K562 (cell line): ENCODE results near the gene ALDH7A1. TPM values are rescaled to one million over a fixed set of nuclear protein-coding genes. Genes with fewer than 3 reads are reported as not detected.
A peak's percentile ranks its signal among the peaks of the same experiment; 100 is the strongest.

Experiments
- ATAC-seq: fragments of 200-7000 bp; cut with Tn5 transposase; 3 replicates; pipeline ENCODE4 v1.9.1; 2020; ENCODE audit warnings: moderate library complexity
- BruUV-seq: library from RNA; stranded (reverse); fragments of 400-500 nt; replicated peaks from 2 replicates; lab custom pipeline; 2021; lab: Mats Ljungman, UMichigan
- CTCF ChIA-PET: fragments of 300-600 bp; formaldehyde crosslinking; extraction: SDS; loops from one replicate; lab custom pipeline; 2021; ENCODE audit warnings: low intra/inter-chr PET ratio; lab: Yijun Ruan, JAX
- POLR2A ChIA-PET: fragments of 300-600, 350-650 bp; sonication (Branson Sonifier 250); formaldehyde crosslinking; extraction: SDS; loops from one replicate; lab custom pipeline; 2021; ENCODE audit warnings: antibody characterized with exemption, inconsistent platforms; lab: Yijun Ruan, JAX
- DNase-seq, 4 experiments: peaks; one replicate each; pipeline versions ENCODE4 v3.0.0 to v3.0.0-alpha.2; 2011 to 2018; ENCODE audit warnings: low spot score in 3 of 4, mixed read lengths in 3 of 4; ENCODE audit errors: extremely low read depth in 1 of 4
- FAIRE-seq: peaks from 2 replicates; lab custom pipeline; 2011; peaks lifted over from hg19 to GRCh38; lab: Jason Lieb, UNC
- H2AFZ ChIP-seq: 2 replicates; pipeline ENCODE4 v1.6.0; 2011; ENCODE audit warnings: low read depth, low read length, control low read depth, inconsistent platforms
- H3K27ac ChIP-seq: fragments of 200-600 bp; 3 replicates; pipeline ENCODE4 v1.8.0; 2011; ENCODE audit warnings: low read depth, mild to moderate bottlenecking, control low read depth, inconsistent platforms, low read length, moderate library complexity, mixed read lengths; ENCODE audit errors: extremely low read depth
- H3K27me3 ChIP-seq, 2 experiments: fragments of 300-600 bp in 1 of 2; 2 replicates in 1 of 2; 3 replicates in 1 of 2; pipeline versions ENCODE4 v1.6.0 to v1.8.0; 2011; ENCODE audit warnings: inconsistent platforms in 2 of 2, low read length in 2 of 2, mild to moderate bottlenecking in 1 of 2, mixed read lengths in 1 of 2, moderate library complexity in 1 of 2; ENCODE audit not compliant: control insufficient read depth in 2 of 2, insufficient read depth in 2 of 2
- H3K36me3 ChIP-seq: fragments of 300-600 bp; 3 replicates; pipeline ENCODE4 v1.8.0; 2011; ENCODE audit warnings: mild to moderate bottlenecking, low read length, inconsistent platforms; ENCODE audit not compliant: control insufficient read depth, insufficient read depth
- H3K4me1 ChIP-seq, 2 experiments: fragments of 200-600 bp in 1 of 2; replicated peaks in 1 of 2; 2 replicates in 1 of 2; 3 replicates in 1 of 2; pipeline versions ENCODE4 v1.5.1 to v1.8.0; 2011; ENCODE audit warnings: inconsistent platforms in 2 of 2, low read length in 2 of 2, mild to moderate bottlenecking in 1 of 2, mixed read lengths in 1 of 2, moderate library complexity in 1 of 2; ENCODE audit not compliant: control insufficient read depth in 2 of 2, insufficient read depth in 2 of 2
- H3K4me2 ChIP-seq: 2 replicates; pipeline ENCODE4 v1.6.1; 2011; ENCODE audit warnings: low read length, control low read depth, inconsistent platforms, mixed read lengths; ENCODE audit not compliant: insufficient read depth
- H3K4me3 ChIP-seq: fragments of 200-600 bp; sonication (generic), shearing (Covaris generic); 2 replicates; pipeline ENCODE4 v1.5.1; 2016; ENCODE audit warnings: control low read depth, inconsistent platforms
- H3K79me2 ChIP-seq: fragments of 200-600 bp; 3 replicates; pipeline ENCODE4 v1.8.0; 2011; ENCODE audit warnings: low read length, inconsistent platforms; ENCODE audit not compliant: control insufficient read depth, insufficient read depth
- H3K9ac ChIP-seq, 2 experiments: 2 replicates each; pipeline versions ENCODE4 v1.6.0 to v1.6.1; 2011; ENCODE audit warnings: low read depth in 2 of 2, low read length in 2 of 2, control low read depth in 1 of 2, inconsistent platforms in 1 of 2, mild to moderate bottlenecking in 1 of 2, mixed read lengths in 1 of 2; ENCODE audit not compliant: insufficient read depth in 1 of 2
- H3K9me1 ChIP-seq: one replicate; pipeline ENCODE4 v1.6.0; 2011; ENCODE audit warnings: inconsistent platforms, mild to moderate bottlenecking, low read length, moderate library complexity; ENCODE audit not compliant: control insufficient read depth, insufficient read depth
- H3K9me3 ChIP-seq: replicated peaks from 2 replicates; pipeline ENCODE4 v1.5.1; 2011; ENCODE audit warnings: low read depth, low read length, inconsistent platforms; ENCODE audit not compliant: control insufficient read depth, insufficient read depth
- H4K20me1 ChIP-seq: replicated peaks from 2 replicates; pipeline ENCODE4 v1.6.1; 2011; ENCODE audit warnings: low read length, inconsistent platforms, mixed read lengths; ENCODE audit not compliant: control insufficient read depth, insufficient read depth
- ARID2 ChIP-seq: fragments of 450-650 bp; IDR thresholded peaks from 2 replicates; pipeline ENCODE4 v1.6.1; 2017; ENCODE audit warnings: antibody characterized with exemption, mild to moderate bottlenecking
- BRD9 ChIP-seq: fragments of 450-650 bp; IDR thresholded peaks from 2 replicates; pipeline ENCODE4 v1.6.1; 2018; ENCODE audit warnings: low read depth; ENCODE audit not compliant: partially characterized antibody
- CBX5 ChIP-seq: IDR thresholded peaks from 2 replicates; pipeline ENCODE4 v1.6.1; 2014; ENCODE audit warnings: low read depth, borderline replicate concordance
- HNRNPH1 ChIP-seq: fragments of 200-400 bp; formaldehyde crosslinking; optimal IDR thresholded peaks from 2 replicates; pipeline ENCODE3; 2017; ENCODE audit warnings: low read depth, mild to moderate bottlenecking, low read length, moderate library complexity
- MAZ ChIP-seq, 2 experiments: fragments of 450-650 bp in 1 of 2; sonication (generic) in 1 of 2; formaldehyde crosslinking; IDR thresholded peaks in 1 of 2; conservative IDR thresholded peaks in 1 of 2; 2 replicates each; pipeline versions ENCODE4 v1.4.0 to v1.5.0; 2020; ENCODE audit warnings: mild to moderate bottlenecking in 1 of 2, missing genetic modification reagents in 1 of 2
- PHF20 ChIP-seq: fragments of 450-650 bp; IDR thresholded peaks from 2 replicates; pipeline ENCODE4 v1.6.1; 2018; ENCODE audit not compliant: partially characterized antibody
- SAP30 ChIP-seq: fragments of 200-600 bp; sonication (generic); IDR thresholded peaks from 2 replicates; pipeline ENCODE4 v1.6.1; 2012; ENCODE audit warnings: borderline replicate concordance, low read depth, mild to moderate bottlenecking, moderate library complexity, low read length, control low read depth, inconsistent platforms; ENCODE audit not compliant: insufficient read depth, poor library complexity, severe bottlenecking
- TCFL5 ChIP-seq: fragments of 250-450 bp; sonication (Bioruptor Pico); conservative IDR thresholded peaks from 2 replicates; pipeline ENCODE4 v1.6.1; 2021; ENCODE audit warnings: mild to moderate bottlenecking, moderate library complexity, matching md5 sums
- WHSC1 ChIP-seq: IDR thresholded peaks from one replicate; pipeline ENCODE4 v1.6.1; 2012; ENCODE audit warnings: low read length, control low read depth, inconsistent platforms
- WGBS: fragments of 100-300 bp; shearing (Covaris generic); methylation state at CpG from one replicate; pipeline ENCODE4 v1.1.6; 2016; ENCODE audit warnings: low coverage, mixed read lengths; ENCODE audit not compliant: insufficient coverage; ENCODE audit errors: missing lambda C conversion rate; 5-methylcytosine and 5-hydroxymethylcytosine counted together
- in situ Hi-C: fragments of 300-500 bp; cut with MboI; formaldehyde crosslinking; loops from 4 replicates; pipeline ENCODE4 v1.15.0; 2018; ENCODE audit warnings: inconsistent platforms, mixed read lengths
- intact Hi-C: fragments of 100-400 bp; cut with micrococcal nuclease; formaldehyde crosslinking; loops from 2 replicates; pipeline ENCODE4 v1.14.2; 2022
- polyA plus RNA-seq, 8 experiments: library from polyadenylated mRNA; depleted of rRNA in 4 of 8; stranded (reverse) in 5 of 8; unstranded in 3 of 8; fragments of >200 nt; fragmentation: Nextera tagmentation in 2 of 8; fragmentation: Illumina TruSeq in 1 of 8; extraction: Ambion mirVana in 2 of 8; extraction: Trizol in 1 of 8; gene quantifications; 2 replicates each; pipeline versions ENCODE4 v1.2.1 to v1.2.3, GENCODE V29; 2011 to 2014; ENCODE audit warnings: inconsistent platforms in 1 of 8, missing spikeins in 1 of 8
- total RNA-seq, 7 experiments: library from RNA; depleted of rRNA in 6 of 7; stranded (reverse); fragments of >200 nt in 6 of 7; fragmentation: Illumina TruSeq in 2 of 7; extraction: Trizol in 2 of 7; gene quantifications; 2 replicates each; pipeline versions ENCODE4 v1.2.1 to v1.2.3, GENCODE V29; 2011 to 2021; ENCODE audit warnings: low replicate concordance in 1 of 7
- TF ChIP-seq, protein P1 (sequence below): fragments of 250-450 bp; sonication (Bioruptor Pico); IDR thresholded peaks from 2 replicates; pipeline ENCODE4 v1.8.0; 2022; ENCODE audit warnings: moderate library complexity, mild to moderate bottlenecking, inconsistent platforms
- TF ChIP-seq, protein P2 (sequence below): sonication (generic); formaldehyde crosslinking; IDR thresholded peaks from 2 replicates; pipeline ENCODE4 v1.8.0; 2022; ENCODE audit warnings: mild to moderate bottlenecking, missing genetic modification reagents, borderline replicate concordance
- TF ChIP-seq, protein P3 (sequence below): fragments of 450-650 bp; conservative IDR thresholded peaks from 2 replicates; pipeline ENCODE4 v1.6.1; 2016; ENCODE audit warnings: missing genetic modification characterization, low read depth, mild to moderate bottlenecking, missing compliant biosample characterization, moderate library complexity

ALDH7A1 gene
- total and polyA plus RNA-seq, 9 of the 15 experiments (the other 6 are each of a cell fraction or from before 2014, with no cell fraction given), result 0.04 to 0.49 TPM; not detected in 7

DNA sequence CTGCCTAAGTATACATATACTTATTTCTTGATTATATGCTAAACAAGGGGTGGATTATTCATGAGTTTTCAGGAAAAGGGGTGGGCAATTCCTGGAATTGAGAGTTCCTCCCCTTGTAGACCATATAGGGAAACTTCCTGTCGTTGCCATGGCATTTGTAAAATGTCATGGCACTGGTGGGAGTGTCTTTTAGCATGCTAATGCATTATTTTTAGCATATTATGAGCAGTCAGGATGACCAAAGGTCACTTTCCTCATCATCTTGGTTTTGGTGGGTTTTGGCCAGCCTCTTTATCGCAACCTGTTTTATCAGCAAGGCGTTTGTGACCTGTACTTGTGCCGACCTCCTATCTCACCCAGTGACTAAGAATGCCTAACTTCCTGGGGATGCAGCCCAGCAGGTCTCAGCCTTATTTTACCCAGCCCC is 80.9 kb downstream of the ALDH7A1 start (continued):
- TF ChIP-seq ARID2, result no peak
- TF ChIP-seq, protein P1, sequence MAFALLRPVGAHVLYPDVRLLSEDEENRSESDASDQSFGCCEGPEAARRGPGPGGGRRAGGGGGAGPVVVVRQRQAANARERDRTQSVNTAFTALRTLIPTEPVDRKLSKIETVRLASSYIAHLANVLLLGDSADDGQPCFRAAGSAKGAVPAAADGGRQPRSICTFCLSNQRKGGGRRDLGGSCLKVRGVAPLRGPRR (CRISPR knock-in tag), result no peak
- TF ChIP-seq PHF20, result no peak
- TF ChIP-seq TCFL5 (CRISPR knock-in tag), result no peak
- no peak for TF ChIP-seq CBX5
- no peak for TF ChIP-seq HNRNPH1
- TF ChIP-seq WHSC1, result no peak
- TF ChIP-seq, protein P2, sequence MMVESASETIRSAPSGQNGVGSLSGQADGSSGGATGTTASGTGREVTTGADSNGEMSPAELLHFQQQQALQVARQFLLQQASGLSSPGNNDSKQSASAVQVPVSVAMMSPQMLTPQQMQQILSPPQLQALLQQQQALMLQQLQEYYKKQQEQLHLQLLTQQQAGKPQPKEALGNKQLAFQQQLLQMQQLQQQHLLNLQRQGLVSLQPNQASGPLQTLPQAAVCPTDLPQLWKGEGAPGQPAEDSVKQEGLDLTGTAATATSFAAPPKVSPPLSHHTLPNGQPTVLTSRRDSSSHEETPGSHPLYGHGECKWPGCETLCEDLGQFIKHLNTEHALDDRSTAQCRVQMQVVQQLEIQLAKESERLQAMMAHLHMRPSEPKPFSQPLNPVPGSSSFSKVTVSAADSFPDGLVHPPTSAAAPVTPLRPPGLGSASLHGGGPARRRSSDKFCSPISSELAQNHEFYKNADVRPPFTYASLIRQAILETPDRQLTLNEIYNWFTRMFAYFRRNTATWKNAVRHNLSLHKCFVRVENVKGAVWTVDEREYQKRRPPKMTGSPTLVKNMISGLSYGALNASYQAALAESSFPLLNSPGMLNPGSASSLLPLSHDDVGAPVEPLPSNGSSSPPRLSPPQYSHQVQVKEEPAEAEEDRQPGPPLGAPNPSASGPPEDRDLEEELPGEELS, result no peak

DNA sequence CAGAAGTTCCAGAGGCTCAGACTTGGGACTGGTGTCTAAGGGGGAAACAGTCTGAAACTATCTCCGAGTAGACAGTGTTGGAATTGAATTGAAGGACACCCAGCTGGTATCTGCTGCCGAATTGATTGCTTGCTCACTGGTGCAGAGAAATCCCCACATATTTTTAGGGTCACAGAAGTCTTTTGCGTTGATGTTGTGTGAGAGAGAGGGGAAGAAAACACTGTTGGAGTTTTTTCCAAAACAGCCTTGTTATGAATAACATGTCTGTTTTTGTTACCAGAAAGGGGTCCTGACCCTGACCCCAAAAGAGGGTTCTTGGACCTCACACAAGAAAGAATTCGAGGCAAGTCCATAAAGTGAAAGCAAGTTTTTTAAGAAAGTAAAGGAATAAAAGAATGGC is 81.3 kb downstream of the ALDH7A1 start:
- BruUV-seq, result TSS peak; percentile 99
- WGBS, result 5% methylated on average over 4 of the region's 4 CpGs
- TF ChIP-seq BRD9, result peak; percentile 71
- TF ChIP-seq MAZ (CRISPR knock-in tag; conservative IDR thresholded peaks at IDR 0.05 in 1 of 2, IDR thresholded peaks at IDR 0.05 in 1 of 2), result 0 out of 4 replicates have a peak, but pooled peaks of 1 of the 2 experiments have one; percentile 27
- TF ChIP-seq, protein P3, sequence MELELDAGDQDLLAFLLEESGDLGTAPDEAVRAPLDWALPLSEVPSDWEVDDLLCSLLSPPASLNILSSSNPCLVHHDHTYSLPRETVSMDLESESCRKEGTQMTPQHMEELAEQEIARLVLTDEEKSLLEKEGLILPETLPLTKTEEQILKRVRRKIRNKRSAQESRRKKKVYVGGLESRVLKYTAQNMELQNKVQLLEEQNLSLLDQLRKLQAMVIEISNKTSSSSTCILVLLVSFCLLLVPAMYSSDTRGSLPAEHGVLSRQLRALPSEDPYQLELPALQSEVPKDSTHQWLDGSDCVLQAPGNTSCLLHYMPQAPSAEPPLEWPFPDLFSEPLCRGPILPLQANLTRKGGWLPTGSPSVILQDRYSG (tag), result 0 out of 2 replicates have a peak, but pooled peaks have one; percentile 21
- no peak for TF ChIP-seq SAP30

More for the DNA sequence above, 81.3 kb downstream of the ALDH7A1 start:
- Histone ChIP-seq H3K4me1 (peaks cover 3 to 51% of the 10 kb centered on the region in 2 experiments; a peak in 4 of 5 replicates), H3K79me2 (no peaks in the 10 kb centered on the region), H3K36me3 (no peaks in the 10 kb centered on the region), H3K9me3 (no peaks in the 10 kb centered on the region), H3K27me3 (no peaks in the 10 kb centered on the region), H3K4me2 (peak overlapping the region; percentile 79), H4K20me1 (no peaks in the 10 kb centered on the region; the same call in 1 of the 2 replicates), H3K4me3 (no peak overlapping the region; the same call in 1 of the 2 replicates), H3K9me1 (no peaks in the 10 kb centered on the region), H3K27ac (peak overlapping the region; percentile 98), H2AFZ (peak overlapping the region; percentile 71), H3K9ac (peak overlapping the region; percentile 23 to 83; a peak in 3 of 4 replicates)
- ATAC-seq (peak; percentile 10; the same call in 1 of the 3 replicates), FAIRE-seq (no peak), DNase-seq (no peak)
- in situ Hi-C loops, result no loop called here
- POLR2A ChIA-PET, result interaction anchor here (0.6 to 1.2 kb wide), 2 partner anchors 25 to 1005 kb away, joined by 3 read pairs; no protein-coding TSS in a partner anchor
- intact Hi-C loops, result loop anchor here (2.0 to 10.0 kb wide), 4 partner anchors 17 to 1859 kb away; partner anchors contain the start of gene LMNB1
- CTCF ChIA-PET, result no interaction called here
